Dendritic cell treated with granulocyte-macrophage colony-stimulating factor and Interleukin-4, amounts not matched to agents 40 ng/mL and 50 ng/mL, for 4 days (primary cell): ENCODE results near the gene OLFML3.

Experiments
- H3K27ac Mint-ChIP-seq: one replicate; pipeline ENCODE4 v1.8.0; 2022; ENCODE audit warnings: mild to moderate bottlenecking, mixed read lengths
- H3K27me3 Mint-ChIP-seq: one replicate; pipeline ENCODE4 v1.8.0; 2022; ENCODE audit warnings: mild to moderate bottlenecking, mixed read lengths
- H3K36me3 Mint-ChIP-seq: one replicate; pipeline ENCODE4 v1.8.0; 2022; ENCODE audit warnings: low read depth, mixed read lengths
- H3K4me1 Mint-ChIP-seq: one replicate; pipeline ENCODE4 v1.8.0; 2022; ENCODE audit warnings: low read depth, mixed read lengths
- H3K4me3 Mint-ChIP-seq: one replicate; pipeline ENCODE4 v1.8.0; 2022; ENCODE audit warnings: mild to moderate bottlenecking, moderate library complexity, mixed read lengths
- H3K9me3 Mint-ChIP-seq: one replicate; pipeline ENCODE4 v1.8.0; 2022; ENCODE audit warnings: mixed read lengths
- intact Hi-C: fragments of 100-400 bp; cut with micrococcal nuclease; formaldehyde crosslinking; loops from one replicate; pipeline ENCODE4 v1.15.0; 2022

OLFML3 gene

GRCh38 chr1:113965703-113966412 is 13.4 kb upstream of the OLFML3 start:
- Mint-ChIP-seq H3K4me1 (no peaks in the 10 kb centered on the region), H3K27ac (no peak overlapping the region), H3K4me3 (no peak overlapping the region), H3K27me3 (no peaks in the 10 kb centered on the region), H3K36me3 (peaks cover 96% of the 10 kb centered on the region), H3K9me3 (no peaks in the 10 kb centered on the region)
- intact Hi-C loops, result loop anchor here (10.0 kb wide), 1 partner anchor 841 kb away; no protein-coding TSS in a partner anchor

GRCh38 chr1:113972954-113973353 is 6.3 kb upstream of the OLFML3 start:
- intact Hi-C loops, result loop anchor here (10.0 kb wide), 1 partner anchor 452 kb away; no protein-coding TSS in a partner anchor
- peaks cover 79% of the 10 kb centered on the region for H3K36me3 Mint-ChIP-seq
- H3K9me3 Mint-ChIP-seq, result no peaks in the 10 kb centered on the region
- peak overlapping the region; percentile 4 for H3K27ac Mint-ChIP-seq
- peaks cover 22% of the 10 kb centered on the region for H3K4me1 Mint-ChIP-seq
- no peak overlapping the region for H3K4me3 Mint-ChIP-seq
- H3K27me3 Mint-ChIP-seq, result no peaks in the 10 kb centered on the region

GRCh38 chr1:113975211-113975895 is 3.9 kb upstream of the OLFML3 start:
- peak overlapping the region; percentile 20 for H3K4me3 Mint-ChIP-seq
- peaks cover 61% of the 10 kb centered on the region for H3K36me3 Mint-ChIP-seq
- H3K9me3 Mint-ChIP-seq, result no peaks in the 10 kb centered on the region
- peak overlapping the region; percentile 83 for H3K27ac Mint-ChIP-seq
- intact Hi-C loops, result loop anchor here (5.0 to 10.0 kb wide), 3 partner anchors 107 to 449 kb away; no protein-coding TSS in a partner anchor
- H3K4me1 Mint-ChIP-seq, result peaks cover 41% of the 10 kb centered on the region
- no peaks in the 10 kb centered on the region for H3K27me3 Mint-ChIP-seq

GRCh38 chr1:113976609-113977278 is 2.5 kb upstream of the OLFML3 start:
- H3K9me3 Mint-ChIP-seq, result no peaks in the 10 kb centered on the region
- H3K4me1 Mint-ChIP-seq, result peaks cover 55% of the 10 kb centered on the region
- intact Hi-C loops, result loop anchor here (5.0 to 10.0 kb wide), 3 partner anchors 106 to 448 kb away; no protein-coding TSS in a partner anchor
- no peaks in the 10 kb centered on the region for H3K27me3 Mint-ChIP-seq
- peak overlapping the region; percentile 83 for H3K27ac Mint-ChIP-seq
- peaks cover 55% of the 10 kb centered on the region for H3K36me3 Mint-ChIP-seq
- H3K4me3 Mint-ChIP-seq, result no peak overlapping the region

DNA sequence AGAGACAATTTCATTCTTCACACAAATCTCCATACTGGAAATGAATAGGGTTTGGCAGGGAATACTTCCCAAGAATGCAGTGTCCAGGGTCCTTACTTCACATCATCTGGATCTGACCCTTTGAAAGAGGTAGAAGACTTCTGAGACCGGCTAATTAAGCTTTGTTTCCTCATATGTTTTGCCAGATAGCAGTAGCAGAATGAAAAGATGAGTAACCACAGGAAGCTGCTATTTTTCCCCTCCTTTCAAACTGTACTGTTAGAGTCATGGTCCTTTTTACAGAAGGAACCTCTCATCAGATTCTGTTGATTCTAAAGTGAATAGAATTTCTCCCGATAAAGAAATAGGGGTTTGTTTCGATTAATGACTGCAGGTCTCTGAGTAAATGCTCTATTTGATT is 1.4 kb upstream of the OLFML3 start:
- H3K36me3 Mint-ChIP-seq, result peaks cover 43% of the 10 kb centered on the region
- H3K4me1 Mint-ChIP-seq, result peaks cover 66% of the 10 kb centered on the region
- intact Hi-C loops, result loop anchor here (1.0 to 10.0 kb wide), 4 partner anchors 104 to 447 kb away; no protein-coding TSS in a partner anchor
- H3K27ac Mint-ChIP-seq, result no peak overlapping the region
- H3K4me3 Mint-ChIP-seq, result no peak overlapping the region
- H3K27me3 Mint-ChIP-seq, result no peaks in the 10 kb centered on the region
- no peaks in the 10 kb centered on the region for H3K9me3 Mint-ChIP-seq

DNA sequence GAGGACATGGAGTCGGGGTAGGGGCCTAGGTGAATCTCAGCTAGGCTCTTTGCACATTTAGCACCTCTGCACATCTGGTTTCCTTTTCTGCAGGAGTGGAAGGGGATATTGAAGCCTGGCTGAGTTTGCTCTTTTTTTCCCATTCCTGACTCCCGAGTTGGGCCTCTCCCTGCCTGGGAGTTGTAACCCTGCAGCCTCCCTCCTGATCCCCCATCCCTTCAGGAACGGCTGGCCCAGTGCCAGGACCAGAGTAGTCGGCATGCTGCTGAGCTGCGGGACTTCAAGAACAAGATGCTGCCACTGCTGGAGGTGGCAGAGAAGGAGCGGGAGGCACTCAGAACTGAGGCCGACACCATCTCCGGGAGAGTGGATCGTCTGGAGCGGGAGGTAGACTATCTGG is 836 bp downstream of the OLFML3 start:
- no peaks in the 10 kb centered on the region for H3K9me3 Mint-ChIP-seq
- no peak overlapping the region for H3K27ac Mint-ChIP-seq
- H3K4me1 Mint-ChIP-seq, result peaks cover 76% of the 10 kb centered on the region
- no peak overlapping the region for H3K4me3 Mint-ChIP-seq
- intact Hi-C loops, result no loop called here
- peaks cover 21% of the 10 kb centered on the region for H3K36me3 Mint-ChIP-seq
- peaks cover 10% of the 10 kb centered on the region for H3K27me3 Mint-ChIP-seq

DNA sequence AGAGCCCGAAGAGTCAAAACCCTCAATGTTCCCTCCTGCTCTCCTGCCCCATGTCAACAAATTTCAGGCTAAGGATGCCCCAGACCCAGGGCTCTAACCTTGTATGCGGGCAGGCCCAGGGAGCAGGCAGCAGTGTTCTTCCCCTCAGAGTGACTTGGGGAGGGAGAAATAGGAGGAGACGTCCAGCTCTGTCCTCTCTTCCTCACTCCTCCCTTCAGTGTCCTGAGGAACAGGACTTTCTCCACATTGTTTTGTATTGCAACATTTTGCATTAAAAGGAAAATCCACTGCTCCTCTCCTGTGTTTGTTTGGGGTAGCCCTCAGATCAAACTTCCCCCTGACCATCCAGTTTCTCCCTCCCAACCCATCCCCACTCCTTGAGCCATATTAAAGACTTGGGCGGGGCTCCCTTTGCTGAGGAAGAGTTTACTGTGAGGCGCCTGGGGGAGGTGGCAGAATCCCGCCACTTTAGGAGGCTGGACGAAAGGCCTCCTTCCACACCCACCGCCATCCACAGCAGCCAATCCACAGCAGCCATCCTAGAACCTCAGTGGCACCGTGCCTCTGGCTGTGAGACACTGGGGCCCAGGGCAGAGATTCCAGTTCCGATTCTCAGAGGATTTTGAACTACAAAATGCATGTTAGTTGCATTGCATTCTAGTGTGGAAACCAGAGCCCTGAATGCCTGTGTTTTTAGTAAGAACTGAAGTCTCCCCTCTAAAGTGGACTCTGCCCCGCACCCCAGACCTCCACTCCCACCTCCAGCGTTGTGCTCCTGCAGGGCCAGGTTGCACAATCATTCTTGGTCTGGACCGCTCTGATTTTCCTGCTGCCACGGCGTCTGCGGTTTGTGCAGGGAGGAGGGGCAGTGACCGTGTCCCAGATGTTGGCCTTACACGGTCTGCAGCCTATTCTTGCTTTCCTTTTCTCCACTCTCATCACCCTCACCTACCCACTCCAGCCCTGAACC is 3.0 kb downstream of the OLFML3 start:
- no peaks in the 10 kb centered on the region for H3K9me3 Mint-ChIP-seq
- peaks cover 10% of the 10 kb centered on the region for H3K27me3 Mint-ChIP-seq
- intact Hi-C loops, result no loop called here
- peaks cover 12% of the 10 kb centered on the region for H3K36me3 Mint-ChIP-seq
- peaks cover 65% of the 10 kb centered on the region for H3K4me1 Mint-ChIP-seq
- H3K4me3 Mint-ChIP-seq, result peak overlapping the region; percentile 48
- H3K27ac Mint-ChIP-seq, result peak overlapping the region; percentile 42

GRCh38 chr1:113982949-113983348 is 3.7 kb downstream of the OLFML3 start:
- Mint-ChIP-seq H3K27ac (no peak overlapping the region), H3K27me3 (peaks cover 10% of the 10 kb centered on the region)

DNA sequence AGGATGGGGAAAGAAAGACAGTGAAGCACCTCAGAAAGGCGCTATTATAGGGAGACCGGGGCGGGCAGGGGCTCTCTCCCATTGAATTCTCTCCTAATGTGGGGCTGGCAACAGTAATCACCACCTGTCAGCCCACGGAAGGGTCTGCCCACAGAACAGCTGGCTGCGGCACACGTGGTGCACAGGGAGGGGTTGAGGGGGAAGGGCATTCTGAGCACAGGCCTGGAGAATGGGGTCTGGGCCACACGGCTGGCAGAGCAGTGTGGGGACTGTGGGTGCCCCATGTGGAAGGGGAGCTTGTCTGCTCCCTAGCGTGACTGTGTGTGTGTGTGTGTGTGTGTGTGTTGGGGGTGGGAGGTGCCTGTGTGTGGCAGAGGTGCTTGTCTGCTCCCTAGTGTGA is 4.1 kb downstream of the OLFML3 start:
- no peak overlapping the region for H3K27ac Mint-ChIP-seq
- no peak overlapping the region for H3K4me3 Mint-ChIP-seq
- no peaks in the 10 kb centered on the region for H3K9me3 Mint-ChIP-seq
- H3K4me1 Mint-ChIP-seq, result peaks cover 65% of the 10 kb centered on the region
- intact Hi-C loops, result no loop called here
- H3K36me3 Mint-ChIP-seq, result peaks cover 12% of the 10 kb centered on the region
- peaks cover 10% of the 10 kb centered on the region for H3K27me3 Mint-ChIP-seq

More at GRCh38 chr1:113982949-113983348, 3.7 kb downstream of the OLFML3 start:
- Mint-ChIP-seq H3K4me3 (peak overlapping the region; percentile 48), H3K4me1 (peaks cover 65% of the 10 kb centered on the region), H3K36me3 (peaks cover 12% of the 10 kb centered on the region), H3K9me3 (no peaks in the 10 kb centered on the region)
- intact Hi-C loops, result no loop called here

DNA sequence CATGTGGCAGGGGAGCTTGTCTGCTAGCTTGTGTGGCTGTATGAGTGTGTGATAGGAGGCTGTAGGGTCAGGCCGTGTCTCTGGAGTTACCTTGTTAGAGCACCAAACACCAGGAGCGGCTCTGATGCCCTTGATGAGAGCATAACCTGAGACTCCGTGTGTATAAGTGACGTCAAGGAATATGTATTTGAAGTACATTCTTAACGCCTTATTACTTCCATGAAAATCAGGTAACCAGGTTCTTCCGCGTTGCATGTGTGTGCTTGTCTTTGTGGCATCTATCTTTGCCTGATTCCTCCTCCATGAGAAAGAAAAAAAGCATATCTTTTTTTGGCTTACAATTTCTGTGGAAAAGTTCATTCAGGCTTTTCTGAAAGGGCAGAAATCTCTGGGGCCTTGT is 4.6 kb downstream of the OLFML3 start:
- no peak overlapping the region for H3K27ac Mint-ChIP-seq
- peaks cover 3% of the 10 kb centered on the region for H3K9me3 Mint-ChIP-seq
- H3K4me1 Mint-ChIP-seq, result peaks cover 61% of the 10 kb centered on the region

DNA sequence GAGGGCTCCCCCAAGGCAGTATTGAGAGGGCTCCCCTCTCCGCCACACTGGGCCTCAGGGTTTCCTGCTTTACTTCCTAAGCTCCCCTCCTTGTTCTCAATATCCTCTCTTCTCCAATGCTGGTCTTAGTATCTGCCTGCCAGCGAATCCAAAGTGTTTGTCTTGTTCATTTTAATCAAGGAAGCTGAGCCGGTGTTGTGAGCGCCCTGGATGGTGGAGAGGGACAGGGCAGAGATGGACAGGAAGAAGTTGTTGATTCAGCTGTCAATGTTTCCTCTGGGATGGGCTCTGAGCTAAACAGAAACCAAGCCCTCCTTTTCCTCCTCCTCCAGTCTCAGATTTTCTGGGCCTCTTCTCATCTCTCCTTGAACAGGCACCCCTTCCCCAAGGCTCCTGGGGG is 5.4 kb downstream of the OLFML3 start:
- H3K9me3 Mint-ChIP-seq, result peaks cover 12% of the 10 kb centered on the region
- H3K4me1 Mint-ChIP-seq, result peaks cover 52% of the 10 kb centered on the region
- H3K36me3 Mint-ChIP-seq, result peaks cover 12% of the 10 kb centered on the region
- no peak overlapping the region for H3K4me3 Mint-ChIP-seq
- intact Hi-C loops, result no loop called here
- H3K27me3 Mint-ChIP-seq, result peaks cover 10% of the 10 kb centered on the region
- no peak overlapping the region for H3K27ac Mint-ChIP-seq

More for the DNA sequence above, 4.6 kb downstream of the OLFML3 start:
- intact Hi-C loops, result no loop called here
- Mint-ChIP-seq H3K4me3 (no peak overlapping the region), H3K36me3 (peaks cover 12% of the 10 kb centered on the region), H3K27me3 (peaks cover 10% of the 10 kb centered on the region)

GRCh38 chr1:113986802-113987201 is 7.5 kb downstream of the OLFML3 start:
- Mint-ChIP-seq H3K36me3 (no peaks in the 10 kb centered on the region), H3K9me3 (peaks cover 15% of the 10 kb centered on the region), H3K4me3 (no peak overlapping the region), H3K27ac (no peak overlapping the region), H3K27me3 (peaks cover 10% of the 10 kb centered on the region), H3K4me1 (peaks cover 32% of the 10 kb centered on the region)
- intact Hi-C loops, result no loop called here

- Mint-ChIP-seq H3K4me1 (peaks cover 27% of the 10 kb centered on the region), H3K27me3 (peaks cover 10% of the 10 kb centered on the region), H3K36me3 (no peaks in the 10 kb centered on the region), H3K27ac (no peak overlapping the region), H3K9me3 (peaks cover 15% of the 10 kb centered on the region), H3K4me3 (no peak overlapping the region)
- intact Hi-C loops, result no loop called here
Observed at GRCh38 chr1:113987259-113987658, 8.0 kb downstream of the OLFML3 start.
